ENCODE data around the gene BGLAP. TPM values are rescaled to one million over a fixed set of nuclear protein-coding genes. Genes with fewer than 3 reads are reported as not detected.

Gene BGLAP
- total RNA-seq, 4 donors from 2014 or later = 1.1 to 2.1 TPM; not detected in 2

- Histone ChIP-seq H3K4me3 (no peak overlapping the region), H3K27me3 (no peaks in the 10 kb centered on the region), H3K36me3 (peaks cover 0 to 61% (median 0%) of the 10 kb centered on the region in 3 donors), H3K4me1 (no peaks in the 10 kb centered on the region), H3K9me3 (no peaks in the 10 kb centered on the region), H3K27ac (no peak overlapping the region)
- DNase-seq = no peak
- no peak for TF ChIP-seq POLR2A (IDR thresholded peaks at IDR 0.05)
- TF ChIP-seq, protein P1, sequence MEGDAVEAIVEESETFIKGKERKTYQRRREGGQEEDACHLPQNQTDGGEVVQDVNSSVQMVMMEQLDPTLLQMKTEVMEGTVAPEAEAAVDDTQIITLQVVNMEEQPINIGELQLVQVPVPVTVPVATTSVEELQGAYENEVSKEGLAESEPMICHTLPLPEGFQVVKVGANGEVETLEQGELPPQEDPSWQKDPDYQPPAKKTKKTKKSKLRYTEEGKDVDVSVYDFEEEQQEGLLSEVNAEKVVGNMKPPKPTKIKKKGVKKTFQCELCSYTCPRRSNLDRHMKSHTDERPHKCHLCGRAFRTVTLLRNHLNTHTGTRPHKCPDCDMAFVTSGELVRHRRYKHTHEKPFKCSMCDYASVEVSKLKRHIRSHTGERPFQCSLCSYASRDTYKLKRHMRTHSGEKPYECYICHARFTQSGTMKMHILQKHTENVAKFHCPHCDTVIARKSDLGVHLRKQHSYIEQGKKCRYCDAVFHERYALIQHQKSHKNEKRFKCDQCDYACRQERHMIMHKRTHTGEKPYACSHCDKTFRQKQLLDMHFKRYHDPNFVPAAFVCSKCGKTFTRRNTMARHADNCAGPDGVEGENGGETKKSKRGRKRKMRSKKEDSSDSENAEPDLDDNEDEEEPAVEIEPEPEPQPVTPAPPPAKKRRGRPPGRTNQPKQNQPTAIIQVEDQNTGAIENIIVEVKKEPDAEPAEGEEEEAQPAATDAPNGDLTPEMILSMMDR (IDR thresholded peaks at IDR 0.05) = no peak
Measured at GRCh38 chr1:156233426-156234127, 8.4 kb upstream of the BGLAP start.

- Histone ChIP-seq H3K4me3 (no peak overlapping the region), H3K4me1 (no peaks in the 10 kb centered on the region), H3K36me3 (peaks cover 0 to 66% (median 0%) of the 10 kb centered on the region in 3 donors), H3K27ac (no peak overlapping the region), H3K27me3 (no peaks in the 10 kb centered on the region), H3K9me3 (no peaks in the 10 kb centered on the region)
- DNase-seq = no peak
- TF ChIP-seq, protein P1 (IDR thresholded peaks at IDR 0.05) = no peak
- no peak for TF ChIP-seq POLR2A (IDR thresholded peaks at IDR 0.05)
Measured at GRCh38 chr1:156236164-156236563, 5.8 kb upstream of the BGLAP start.

- no peaks in the 10 kb centered on the region for H3K27me3 ChIP-seq
- H3K4me3 ChIP-seq = no peak overlapping the region
- peaks cover 0 to 70% (median 0%) of the 10 kb centered on the region in 3 donors for H3K36me3 ChIP-seq
- no peaks in the 10 kb centered on the region for H3K9me3 ChIP-seq
- TF ChIP-seq, protein P1 (IDR thresholded peaks at IDR 0.05) = no peak
- no peak for TF ChIP-seq POLR2A (IDR thresholded peaks at IDR 0.05)
- no peaks in the 10 kb centered on the region for H3K4me1 ChIP-seq
- no peak overlapping the region for H3K27ac ChIP-seq
- no peak for DNase-seq
Measured at GRCh38 chr1:156238248-156238647, 3.7 kb upstream of the BGLAP start.

- Histone ChIP-seq H3K27me3 (no peaks in the 10 kb centered on the region), H3K4me3 (no peak overlapping the region), H3K27ac (no peak overlapping the region), H3K4me1 (peaks cover 0 to 15% (median 10%) of the 10 kb centered on the region in 4 donors), H3K36me3 (peaks cover 0 to 42% (median 0%) of the 10 kb centered on the region in 3 donors), H3K9me3 (no peaks in the 10 kb centered on the region)
- no peak for TF ChIP-seq POLR2A (IDR thresholded peaks at IDR 0.05)
- TF ChIP-seq, protein P1 (IDR thresholded peaks at IDR 0.05) = no peak
- no peak for DNase-seq
Measured at GRCh38 chr1:156241311-156241811, 623 bp upstream of the BGLAP start.

GRCh38 chr1:156242738-156243137 is 754 bp downstream of the BGLAP start:
- Histone ChIP-seq H3K36me3 (peaks cover 0 to 32% (median 0%) of the 10 kb centered on the region in 3 donors), H3K4me3 (no peak overlapping the region), H3K9me3 (no peaks in the 10 kb centered on the region), H3K27me3 (no peaks in the 10 kb centered on the region), H3K27ac (no peak overlapping the region), H3K4me1 (peaks cover 0 to 24% (median 11%) of the 10 kb centered on the region in 4 donors)
- DNase-seq = no peak
- TF ChIP-seq, protein P1 (IDR thresholded peaks at IDR 0.05) = no peak
- TF ChIP-seq POLR2A (IDR thresholded peaks at IDR 0.05) = no peak

Measured in Peyer's patch (tissue), 4 donors.